Inflammatory macrophage treated with lipopolysaccharide for 4 hours (primary cell): ENCODE measurements around the gene SLC38A9.

Experiments
- DNase-seq: peaks from one replicate; pipeline ENCODE4 v3.0.0-alpha.2; 2020

The SLC38A9 gene

DNA sequence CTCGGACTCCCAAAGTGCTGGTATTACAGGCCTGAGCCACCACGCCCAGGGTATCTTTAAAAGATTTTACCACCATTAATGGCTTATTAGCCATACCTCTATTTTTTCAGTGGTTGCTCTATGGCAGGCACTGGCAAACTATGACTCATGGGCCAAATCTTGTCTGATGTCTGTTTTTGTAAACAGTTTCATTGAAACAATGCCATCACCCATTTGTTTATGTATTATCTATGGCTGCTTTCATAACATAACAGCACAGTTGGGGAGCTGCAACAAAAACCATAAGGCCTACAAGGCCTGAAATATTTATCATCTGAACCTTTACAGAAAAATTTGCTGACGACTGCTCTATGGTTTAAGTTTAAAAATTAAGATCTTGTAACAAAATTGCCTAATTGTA, 66.8 kb downstream of the SLC38A9 start:
- no peak for DNase-seq

DNA sequence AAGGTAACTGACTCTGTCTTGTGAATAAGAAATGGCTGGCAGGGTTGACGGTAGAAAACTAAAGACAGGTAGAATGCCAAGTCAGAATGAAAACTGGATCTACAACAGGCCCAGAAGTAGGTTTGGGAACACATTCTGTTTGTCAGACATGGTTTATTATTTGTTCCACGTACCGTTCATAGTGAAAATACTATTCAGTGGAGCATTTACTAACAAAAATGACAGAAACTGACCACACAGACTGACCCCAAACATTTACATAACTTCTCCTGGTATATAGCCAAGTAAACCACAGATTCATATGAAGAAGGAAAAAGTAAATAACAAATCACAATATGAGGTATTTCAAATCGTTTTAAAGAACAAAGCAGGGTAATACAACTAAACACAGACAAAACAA, 73.7 kb downstream of the SLC38A9 start:
- DNase-seq, result no peak

DNA sequence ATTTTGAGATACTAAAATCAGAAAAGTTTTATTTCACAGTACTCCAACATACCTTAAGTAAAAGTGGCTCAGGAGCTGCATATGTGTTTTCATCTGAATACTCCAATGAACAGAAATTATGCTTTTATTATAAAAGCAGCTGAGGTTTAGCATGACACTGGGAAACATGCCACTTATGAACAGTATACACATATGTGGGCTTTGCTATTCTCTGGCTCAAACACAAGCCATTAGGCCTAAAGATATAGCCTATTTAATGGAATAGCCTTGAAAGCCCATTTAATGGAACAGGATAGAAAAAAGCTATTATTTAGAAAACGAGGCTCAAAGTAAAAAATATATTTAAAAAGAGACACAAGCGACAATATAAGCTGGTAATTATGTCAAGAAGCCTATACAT, 74.1 kb downstream of the SLC38A9 start:
- no peak for DNase-seq

DNA sequence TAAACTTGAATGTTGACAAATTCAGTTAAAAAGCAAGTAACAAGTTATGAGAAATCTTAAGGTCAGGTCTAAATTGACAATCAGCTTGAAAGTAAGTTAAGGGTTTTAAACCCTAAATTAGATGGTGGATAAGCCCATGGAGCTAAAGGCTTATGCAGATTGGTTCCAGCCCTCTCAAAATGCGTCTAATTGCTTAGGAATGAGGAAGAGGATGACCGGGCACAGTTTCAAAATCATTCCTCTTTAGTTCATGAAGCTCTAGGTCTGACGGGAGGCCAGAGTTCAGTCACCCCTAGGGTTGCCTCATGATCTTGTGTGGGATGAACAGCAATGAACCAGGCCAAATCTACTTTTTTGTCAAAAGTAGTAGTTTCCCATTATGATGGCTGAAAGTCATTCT, 75.4 kb downstream of the SLC38A9 start:
- peak; percentile 90 for DNase-seq

DNA sequence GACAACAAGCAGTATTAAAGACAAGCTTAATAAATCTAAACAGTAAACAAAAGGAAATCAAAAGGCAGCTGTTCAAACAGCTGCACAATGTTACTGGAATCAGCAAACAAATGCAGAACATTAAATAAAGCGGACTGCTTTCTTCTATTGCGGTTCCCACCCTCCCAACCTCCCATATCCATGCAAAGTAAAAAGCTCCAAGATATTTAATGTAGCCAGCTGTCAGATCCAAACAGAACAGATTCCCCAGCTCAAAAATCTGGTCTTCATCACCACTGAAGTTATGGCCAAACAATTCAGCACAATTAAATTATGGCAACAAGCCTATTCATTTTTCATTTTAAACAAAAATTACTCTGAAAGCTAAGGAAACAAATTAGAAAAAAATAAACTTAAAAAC, 75.9 kb downstream of the SLC38A9 start:
- DNase-seq, result no peak

DNA sequence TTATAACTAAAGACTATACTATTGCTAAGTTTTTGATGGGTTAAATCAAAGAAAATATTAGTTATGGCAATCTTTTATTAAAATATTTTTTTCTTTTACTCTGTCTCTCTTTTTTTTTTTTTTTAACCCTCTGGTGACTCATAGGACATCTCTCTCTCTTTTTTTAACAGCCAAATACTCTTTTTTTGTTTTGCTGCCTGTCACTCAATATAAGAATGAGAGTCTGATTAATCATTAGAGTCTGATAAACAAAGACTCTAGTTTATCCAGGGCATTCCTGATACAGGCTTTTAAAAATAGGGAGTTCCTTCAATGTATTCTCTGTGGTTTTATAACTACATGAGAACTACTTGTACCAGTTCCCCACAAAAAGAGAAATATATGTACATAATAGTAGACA, 77.3 kb downstream of the SLC38A9 start:
- DNase-seq, result no peak

DNA sequence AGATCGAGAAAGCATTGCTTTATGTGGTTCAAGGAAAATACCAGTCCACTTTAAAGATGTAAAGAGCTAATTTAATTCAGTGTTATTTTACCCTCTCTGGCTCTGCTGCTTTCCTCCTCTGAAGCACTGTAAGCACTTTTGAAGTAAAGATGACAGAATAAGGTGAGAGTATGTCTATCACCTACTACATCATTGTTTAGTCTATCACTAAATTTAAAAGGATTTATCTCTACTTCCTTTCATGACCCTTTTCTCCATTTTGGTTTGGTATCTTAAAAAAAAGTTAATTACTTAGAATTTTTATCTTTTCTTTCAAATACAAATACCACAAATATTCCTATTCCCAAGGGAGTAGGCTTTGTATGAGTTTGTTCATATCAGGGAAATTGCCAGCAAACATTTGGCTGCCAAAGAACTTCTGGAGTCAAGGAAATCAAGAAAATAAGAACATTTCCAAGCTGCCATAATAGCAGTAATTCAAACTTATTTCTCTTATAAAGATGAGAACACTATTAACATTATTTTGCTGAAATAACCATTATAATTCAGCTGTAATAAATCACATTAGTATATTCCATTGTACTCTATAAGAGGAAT, 77.8 kb downstream of the SLC38A9 start:
- DNase-seq, result no peak

DNA sequence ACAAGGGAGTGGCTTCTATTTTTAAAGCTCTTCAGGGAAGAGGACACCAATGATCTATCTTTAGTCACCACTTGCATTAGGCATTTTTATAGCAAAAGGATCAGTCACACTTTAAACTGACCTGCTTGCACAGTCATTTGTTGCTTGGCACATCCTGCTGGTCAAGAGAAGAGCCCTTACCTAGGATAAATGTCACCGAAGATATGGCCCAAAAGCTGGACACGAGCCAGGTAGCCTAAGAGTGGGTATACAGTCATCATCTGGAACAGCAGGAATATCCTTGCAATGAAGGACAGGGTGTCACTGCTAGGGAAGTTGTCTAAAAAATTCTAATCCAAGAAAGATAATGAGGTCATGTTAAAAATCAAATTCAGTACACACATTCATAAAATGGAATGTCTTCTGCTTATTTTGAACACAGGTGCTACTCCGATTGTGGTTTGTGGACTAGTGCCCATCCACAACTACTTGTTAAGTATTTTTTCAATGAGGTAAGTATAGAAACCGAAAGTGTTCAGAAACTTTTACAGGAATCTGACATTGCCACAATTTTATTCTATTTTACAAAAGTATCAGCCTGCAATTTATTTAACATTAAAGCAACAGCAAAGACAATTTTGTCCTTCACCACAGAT, 78.4 kb downstream of the SLC38A9 start:
- DNase-seq, result no peak

DNA sequence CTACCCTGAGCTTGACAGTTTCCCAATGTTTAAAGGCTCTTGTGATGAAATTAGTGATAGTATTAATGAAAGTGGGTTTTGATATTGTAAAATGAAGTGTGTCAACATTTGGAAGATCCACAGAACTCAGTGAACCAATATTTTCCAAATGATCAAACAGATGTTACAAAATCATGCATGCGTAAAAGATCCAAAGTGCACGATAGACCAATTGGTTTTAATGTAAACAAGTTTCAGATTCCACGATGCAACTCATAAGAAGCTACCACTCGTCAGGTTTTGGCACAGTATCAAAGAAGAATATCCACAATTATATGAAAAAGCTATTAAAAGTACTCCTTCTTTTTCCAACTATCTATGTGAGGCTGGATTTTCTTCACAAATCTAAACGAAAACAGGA, 82.3 kb downstream of the SLC38A9 start:
- DNase-seq, result no peak

DNA sequence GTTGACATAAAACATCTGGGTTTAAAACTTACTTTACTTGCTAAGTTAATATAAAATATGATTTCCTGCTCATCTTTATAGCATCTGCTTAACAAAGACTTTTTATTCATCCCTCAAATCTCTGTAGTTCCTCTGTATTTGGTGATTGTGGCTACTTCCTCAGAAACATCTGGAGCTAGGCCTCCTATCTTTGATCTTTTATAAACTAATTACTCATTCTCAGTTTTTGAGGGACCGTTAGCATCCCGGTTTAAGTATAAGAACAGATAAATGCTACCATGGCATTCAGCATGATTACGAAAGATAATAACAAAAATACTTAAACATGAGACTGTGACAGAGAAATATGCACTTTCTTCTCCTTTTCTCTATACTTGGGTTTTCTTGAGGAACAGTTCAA, 85.3 kb downstream of the SLC38A9 start:
- no peak for DNase-seq

DNA sequence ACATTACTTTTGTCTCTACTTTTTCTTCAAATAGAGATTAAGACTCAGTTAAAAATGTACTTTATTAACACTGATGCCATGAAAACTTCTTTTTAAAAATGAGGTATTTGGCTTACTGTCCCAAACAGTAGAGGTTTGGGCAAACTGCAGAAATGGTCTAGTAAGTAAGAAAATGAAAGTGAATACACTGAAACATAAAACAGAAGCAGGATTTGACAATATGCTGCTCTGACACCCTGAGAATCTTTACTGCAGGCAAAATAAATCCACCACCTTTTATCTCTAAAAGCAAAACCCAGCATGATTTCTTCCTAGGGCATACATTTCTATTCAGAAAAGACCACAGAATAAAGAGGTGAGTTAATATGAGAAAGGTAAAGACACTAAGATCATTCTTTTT, 86.2 kb downstream of the SLC38A9 start:
- no peak for DNase-seq

DNA sequence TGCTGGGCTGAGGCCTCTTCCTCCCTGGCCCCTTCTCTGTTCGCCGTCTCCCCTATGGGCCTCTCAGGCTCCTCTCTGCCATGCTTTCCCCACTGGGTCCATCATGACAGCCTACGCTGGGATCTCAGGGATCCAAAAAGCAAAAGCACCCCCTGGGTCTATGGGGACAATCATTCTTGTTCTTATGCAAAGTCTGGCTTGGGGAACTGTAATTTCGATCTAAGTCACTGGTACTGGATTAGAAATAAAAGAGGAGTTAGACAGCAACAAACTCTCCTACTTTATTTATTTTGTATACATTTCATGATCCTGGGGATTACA, 86.6 kb downstream of the SLC38A9 start:
- DNase-seq, result no peak

DNA sequence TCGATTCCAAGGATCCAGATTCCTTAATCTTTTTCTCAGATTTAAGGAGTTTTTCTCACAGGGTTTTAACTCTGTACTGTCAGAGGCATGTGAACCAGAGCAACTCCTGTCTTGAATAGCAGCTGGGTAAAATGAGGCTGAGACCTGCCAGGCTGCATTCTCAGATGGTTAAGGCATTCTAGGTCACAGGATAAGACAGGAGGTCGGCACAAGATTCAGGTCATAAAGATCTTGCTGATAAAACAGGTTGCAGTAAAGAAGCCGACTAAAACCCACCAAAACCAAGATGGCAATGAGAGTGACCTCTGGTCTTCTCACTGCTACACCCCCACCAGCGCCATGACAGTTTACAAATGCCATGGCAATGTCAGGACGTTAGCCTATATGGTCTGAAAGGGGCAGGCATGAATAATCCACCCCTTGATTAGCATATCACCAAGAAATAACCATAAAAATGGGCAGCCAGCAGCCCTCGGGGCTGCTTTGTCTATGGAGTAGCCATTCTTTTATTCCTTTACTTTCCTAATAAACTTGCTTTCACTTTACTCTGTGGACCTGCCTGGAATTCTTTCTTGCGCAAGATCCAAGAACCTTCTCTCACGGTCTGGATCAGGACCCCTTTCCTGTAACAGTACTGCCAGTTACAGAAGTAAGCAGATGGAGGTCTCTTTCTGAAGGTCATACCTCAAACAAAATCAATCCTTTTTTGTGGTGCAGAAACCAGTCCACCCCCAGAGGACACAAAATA, 87.1 kb downstream of the SLC38A9 start:
- DNase-seq, result no peak

DNA sequence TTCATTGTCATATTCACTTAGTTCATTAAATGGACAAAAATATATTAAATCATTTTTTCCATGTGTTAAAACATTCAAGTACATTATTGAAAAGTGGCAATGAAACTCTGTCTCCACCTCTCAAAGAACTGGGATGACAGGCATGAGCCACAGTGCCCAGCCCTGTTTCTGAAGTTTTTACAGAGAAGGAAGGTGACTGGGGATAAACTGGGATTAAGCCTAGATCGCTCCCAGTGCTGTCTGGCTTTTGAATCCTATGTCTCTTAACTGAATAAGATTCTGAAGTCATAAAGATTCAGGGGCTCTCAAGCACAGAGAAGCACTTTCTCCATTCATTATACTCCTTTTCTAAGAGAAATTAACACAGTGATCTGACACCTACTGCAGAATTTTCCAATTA, 88.3 kb downstream of the SLC38A9 start:
- no peak for DNase-seq

DNA sequence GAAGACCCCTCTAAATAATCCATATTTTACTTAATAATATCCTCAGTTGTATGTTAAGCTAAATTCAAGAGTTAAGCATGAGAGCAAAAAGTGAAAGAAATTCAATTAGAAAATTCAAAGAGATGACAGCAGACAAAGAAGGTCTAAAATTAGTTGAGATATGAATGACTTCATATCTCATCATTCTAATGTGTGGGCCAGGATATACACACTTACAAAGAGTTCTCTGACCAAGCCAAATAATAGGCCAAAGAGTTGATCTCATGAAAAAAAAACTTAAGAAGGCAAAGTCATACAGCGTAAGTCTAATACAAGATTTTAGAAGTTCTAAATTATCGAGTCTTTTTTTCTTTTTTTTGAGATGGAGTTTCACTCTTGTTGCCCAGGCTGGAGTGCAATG, 89.7 kb downstream of the SLC38A9 start:
- no peak for DNase-seq

DNA sequence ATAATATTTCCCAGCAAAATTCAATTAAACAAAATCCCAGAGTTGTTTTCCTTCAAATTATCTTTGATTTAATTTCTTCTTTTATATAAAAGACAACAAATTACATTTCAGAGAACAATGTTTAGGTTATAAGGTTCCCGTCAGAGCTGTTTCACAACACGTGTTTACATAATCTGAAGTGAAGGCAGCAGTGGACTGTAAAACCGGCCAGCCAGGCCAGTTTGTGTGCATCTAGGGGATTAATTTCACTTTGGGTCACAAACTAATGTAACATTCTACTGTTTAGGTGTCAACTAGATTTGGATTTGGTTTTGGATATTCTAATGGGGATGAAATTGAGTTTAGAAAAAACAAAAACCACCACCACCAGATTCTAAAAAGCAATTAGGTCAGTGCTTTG, 90.9 kb downstream of the SLC38A9 start:
- peak; percentile 30 for DNase-seq

DNA sequence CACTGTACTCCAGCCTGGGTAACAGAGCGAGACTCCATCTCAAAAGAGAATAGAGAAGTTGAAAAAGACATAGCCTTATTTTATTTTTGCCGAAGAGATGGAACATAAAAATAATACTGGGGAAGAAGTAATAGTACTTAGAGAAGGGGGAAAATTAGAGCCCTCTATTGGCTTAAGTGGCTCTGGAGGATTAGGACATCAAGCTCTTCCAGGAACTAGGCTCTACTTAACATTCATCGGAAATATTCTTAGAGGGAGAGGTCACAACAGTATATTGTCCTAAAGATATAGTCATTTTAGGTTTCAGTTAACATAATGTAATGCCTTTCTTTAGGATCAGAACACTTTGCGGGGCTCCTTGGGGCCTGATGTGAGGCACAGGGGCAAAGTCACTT, 91.4 kb downstream of the SLC38A9 start:
- DNase-seq, result no peak

DNA sequence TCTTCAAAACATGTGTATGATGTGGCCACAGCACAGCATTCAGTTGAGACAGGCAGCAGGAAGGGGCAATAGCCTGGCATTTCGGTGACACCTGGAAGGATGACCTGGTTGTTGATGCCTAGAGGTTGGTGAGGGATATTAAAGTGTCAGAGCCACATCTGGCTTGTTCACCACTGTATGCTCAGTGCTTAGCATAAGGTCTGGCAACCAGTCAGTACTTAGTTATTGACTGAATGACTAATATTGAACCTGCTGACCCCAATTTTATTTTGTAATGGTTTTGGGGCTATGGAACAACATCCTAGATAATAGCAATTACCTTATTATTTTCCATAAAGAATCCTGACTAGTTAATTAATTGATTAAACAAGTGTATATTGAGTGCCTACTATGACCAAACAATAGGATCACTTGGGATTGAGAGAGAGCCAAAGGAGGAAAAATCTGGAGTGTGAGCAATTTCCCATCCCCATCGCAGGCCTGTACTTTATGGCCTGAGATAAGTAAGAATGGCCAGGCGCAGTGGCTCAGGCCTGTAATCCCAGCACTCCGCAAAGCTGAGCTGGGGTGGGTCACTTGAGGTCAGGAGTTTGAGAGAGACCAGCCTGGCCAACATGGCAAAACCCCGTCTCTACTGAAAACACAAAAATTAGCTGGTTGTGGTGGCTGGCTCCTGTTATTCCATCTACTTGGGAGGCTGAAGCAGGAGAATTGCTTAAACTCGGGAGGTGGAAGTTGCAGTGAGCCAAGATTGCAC, 91.9 kb downstream of the SLC38A9 start:
- DNase-seq, result no peak

DNA sequence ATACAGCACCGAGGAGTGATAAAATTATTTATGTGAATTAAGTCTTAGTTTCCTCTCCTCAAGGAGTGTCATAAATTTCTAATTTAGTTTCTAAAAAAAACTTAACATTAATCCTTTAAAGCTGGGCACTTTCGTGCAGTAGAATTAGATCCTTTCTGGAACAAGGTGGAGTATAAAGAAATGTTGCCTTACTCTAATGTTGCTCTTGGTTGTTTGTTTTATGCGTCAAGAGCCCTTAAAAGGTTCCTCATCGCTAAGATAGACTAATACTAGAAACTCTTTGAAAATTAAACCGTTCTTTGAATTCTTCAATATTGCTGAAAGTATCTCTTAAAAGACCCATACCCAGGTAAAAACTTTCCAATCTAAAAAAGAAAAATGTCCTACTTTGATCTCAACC, 93.8 kb downstream of the SLC38A9 start:
- no peak for DNase-seq

DNA sequence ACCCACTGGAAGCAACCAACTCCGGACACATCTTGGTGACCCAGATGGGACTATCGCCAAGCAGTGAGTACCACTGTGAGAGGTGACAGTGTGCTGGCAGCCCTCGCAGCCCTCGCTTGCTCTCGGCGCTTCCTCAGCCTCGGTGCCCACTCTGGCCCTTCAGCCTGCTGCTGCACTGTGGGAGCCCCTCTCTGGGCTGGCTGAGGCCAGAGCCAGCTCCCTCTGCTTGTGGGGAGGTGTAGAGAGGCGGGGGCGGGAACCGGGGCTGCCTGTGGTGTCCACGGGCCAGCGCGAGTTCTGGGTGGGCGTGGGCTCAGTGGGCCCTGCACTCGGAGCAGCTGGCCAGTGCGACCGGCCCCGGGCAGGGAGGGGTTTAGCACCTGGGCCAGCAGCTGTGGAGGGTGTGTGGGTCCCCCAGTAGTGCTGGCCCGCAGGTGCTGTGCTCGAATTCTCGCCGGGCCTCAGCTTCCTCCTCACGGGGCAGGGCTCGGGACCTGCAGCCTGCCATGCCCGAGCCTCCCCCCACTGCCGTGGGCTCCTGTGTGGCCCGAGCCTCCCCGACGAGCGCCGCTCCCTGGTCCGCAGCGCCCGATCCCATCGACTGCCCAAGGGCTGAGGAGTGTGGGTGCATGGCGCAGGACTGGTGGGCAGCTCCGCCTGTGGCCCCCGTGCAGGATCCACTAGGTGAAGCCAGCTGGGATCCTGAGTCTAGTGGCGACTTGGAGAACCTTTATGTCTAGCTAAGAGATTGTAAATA, 98.8 kb downstream of the SLC38A9 start:
- DNase-seq, result no peak

DNA sequence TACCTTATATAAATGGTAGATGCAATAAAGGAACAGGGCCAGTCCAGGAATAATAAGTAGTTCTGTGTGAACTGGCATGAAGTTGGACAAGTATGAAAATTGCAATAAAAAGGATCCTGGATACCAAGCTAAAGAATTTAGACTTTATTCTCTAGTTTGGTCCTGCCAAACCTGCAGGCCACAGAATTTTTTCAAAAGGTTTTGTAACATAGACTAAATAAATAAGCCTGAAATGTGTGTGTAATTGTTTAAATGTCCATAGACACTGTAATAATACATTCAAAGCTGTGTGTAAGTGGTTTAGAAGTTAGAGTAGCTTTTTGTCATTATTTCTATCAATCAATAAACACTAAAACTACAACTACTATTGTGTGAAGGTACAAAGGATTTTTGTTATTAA, 101.6 kb downstream of the SLC38A9 start:
- no peak for DNase-seq

DNA sequence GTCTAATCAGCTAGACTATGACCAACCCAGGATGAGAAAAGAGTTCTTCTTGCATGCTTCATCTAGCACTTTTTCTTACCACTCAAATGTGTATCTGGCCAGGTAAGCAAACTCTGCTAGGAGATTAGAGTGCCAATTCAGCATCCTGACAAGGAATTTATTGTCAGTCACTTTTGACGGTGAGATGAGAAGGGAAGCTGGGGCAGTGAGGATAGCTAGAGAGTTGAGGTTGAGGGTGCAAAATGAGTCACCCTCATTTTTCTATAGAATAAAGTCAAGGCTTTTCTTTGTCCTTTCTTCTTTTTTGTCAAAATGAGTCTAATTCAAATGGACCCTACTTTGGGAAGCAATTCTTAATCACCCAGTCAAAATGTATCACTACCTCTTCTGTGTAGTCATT, 102.7 kb downstream of the SLC38A9 start:
- no peak for DNase-seq
